IPS-NIHi7 (cell line): ENCODE data around the gene C14orf180.

Experiments
- DNase-seq: peaks from one replicate; pipeline ENCODE4 v3.0.0; 2012; ENCODE audit warnings: mixed read lengths; ENCODE audit errors: extremely low spot score

The C14orf180 gene

GRCh38 chr14:104561632-104562495 is 17.7 kb upstream of the C14orf180 start:
- DNase-seq = no peak

- no peak for DNase-seq
These were observed 17.0 kb upstream of the C14orf180 start for GRCh38 chr14:104562606-104563005.

DNA sequence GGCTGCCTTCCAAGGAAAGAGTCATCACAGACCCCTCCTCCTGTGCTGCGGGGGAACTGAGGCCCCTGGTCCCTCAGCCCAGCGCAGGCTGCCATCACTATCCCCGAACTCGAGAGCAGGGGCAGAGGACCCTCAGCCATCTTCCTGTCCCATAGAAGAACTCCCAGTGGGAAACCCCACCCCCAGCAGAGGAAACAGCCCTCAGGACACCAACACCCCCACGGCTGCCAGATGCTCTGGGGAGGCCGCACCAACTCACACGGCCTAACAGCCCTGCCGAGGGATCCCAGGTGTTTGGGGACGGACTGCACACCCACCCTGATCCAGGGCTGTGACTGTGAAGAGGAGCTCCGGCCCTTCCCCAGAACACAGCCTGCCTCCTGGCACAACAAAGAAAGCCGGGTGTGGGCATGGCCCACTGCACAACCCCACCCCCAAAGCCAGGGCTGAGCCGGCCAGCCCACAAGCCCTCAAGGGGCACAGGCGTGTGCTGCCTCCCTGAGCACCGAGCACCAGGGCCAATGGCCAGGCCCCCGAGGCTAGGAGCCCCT is 16.3 kb upstream of the C14orf180 start:
- DNase-seq = no peak

GRCh38 chr14:104563742-104564615 is 15.6 kb upstream of the C14orf180 start:
- DNase-seq = peak; percentile 99

DNA sequence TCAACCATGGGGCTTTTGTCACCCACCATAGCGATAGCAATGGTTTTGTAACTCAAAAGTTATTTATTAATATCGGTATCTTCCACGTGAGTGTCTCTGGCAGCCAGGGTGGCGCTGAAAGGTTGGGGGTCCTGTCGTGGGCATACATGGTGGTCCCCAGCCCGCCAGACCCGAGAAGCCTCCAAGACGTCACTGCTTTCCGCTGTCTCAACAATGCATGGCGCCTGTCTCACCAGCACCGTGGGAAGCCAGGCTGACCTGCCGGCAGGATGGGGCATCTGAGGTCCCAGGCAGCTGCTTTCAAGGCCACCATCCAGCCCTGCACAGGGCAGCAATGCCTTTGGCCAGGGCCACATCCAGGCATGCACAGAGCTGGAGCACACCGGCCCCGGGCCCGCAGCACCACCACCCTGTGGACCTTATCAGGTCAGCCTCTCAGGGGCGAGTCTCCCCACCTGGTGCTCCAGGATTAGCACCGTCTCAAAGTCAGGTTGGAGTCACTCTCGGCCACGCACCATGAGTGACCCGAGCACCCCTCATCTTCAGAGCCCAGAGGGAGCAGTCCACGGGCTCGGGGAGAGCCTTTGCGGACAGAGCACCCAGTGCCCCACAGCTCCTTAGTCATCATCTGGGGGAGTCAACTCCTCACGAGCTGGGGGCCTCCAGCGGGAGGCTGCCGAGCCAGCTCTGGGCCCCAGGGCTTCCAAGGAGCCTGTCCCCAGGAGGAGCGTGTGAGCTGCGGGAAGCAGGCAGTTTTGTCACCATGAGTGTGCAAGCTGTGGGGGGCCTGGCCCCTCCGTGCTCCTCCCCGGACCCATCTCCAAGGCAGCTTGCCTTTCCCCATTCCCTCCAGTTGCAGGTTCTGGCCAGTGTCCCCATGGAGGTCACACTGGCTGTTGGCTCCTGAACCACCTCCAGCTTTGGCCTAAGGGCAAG is 14.6 kb upstream of the C14orf180 start:
- DNase-seq = no peak

GRCh38 chr14:104567141-104567956 is 12.2 kb upstream of the C14orf180 start:
- DNase-seq = no peak

- no peak for DNase-seq
These were observed 11.7 kb upstream of the C14orf180 start for GRCh38 chr14:104567957-104568225.

DNA sequence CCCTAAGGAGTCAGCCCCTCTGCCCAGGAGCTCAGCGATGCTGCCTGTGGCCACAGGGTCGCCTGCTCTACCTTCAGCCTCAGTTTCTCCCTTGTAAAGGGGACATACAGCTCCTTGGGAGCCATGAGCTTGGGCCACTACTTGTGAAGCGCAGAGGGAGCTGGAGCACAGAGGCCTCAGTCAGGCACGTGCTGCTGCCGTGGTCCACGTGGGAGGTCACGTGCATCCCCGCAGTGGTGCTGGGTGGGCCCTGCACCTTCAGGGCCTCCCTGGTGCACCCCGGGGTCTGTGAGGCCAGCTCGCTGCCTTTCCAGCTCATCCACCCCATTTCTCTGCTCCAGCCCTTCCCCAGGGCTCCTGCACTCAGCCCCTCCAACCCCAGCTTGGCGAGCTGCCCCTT is 10.9 kb upstream of the C14orf180 start:
- no peak for DNase-seq

DNA sequence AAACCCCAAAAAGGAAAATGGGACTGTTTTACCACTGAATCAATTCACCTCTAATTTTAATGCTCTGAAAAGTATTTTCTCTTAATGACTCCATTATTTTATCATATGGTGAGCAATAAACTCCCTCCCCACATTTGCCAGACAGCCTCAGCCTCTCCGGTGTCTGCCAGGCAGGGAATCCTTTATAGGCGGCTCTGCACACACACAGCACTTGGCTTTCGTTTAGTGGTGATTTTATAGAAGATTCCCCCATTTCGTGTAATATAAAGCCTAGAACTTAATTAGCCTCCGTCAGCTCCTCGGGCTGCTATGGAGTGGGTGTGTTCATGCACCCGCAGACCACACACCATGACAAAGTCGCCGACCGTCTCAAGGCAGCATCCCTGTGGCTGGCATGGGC is 10.1 kb upstream of the C14orf180 start:
- DNase-seq = no peak

DNA sequence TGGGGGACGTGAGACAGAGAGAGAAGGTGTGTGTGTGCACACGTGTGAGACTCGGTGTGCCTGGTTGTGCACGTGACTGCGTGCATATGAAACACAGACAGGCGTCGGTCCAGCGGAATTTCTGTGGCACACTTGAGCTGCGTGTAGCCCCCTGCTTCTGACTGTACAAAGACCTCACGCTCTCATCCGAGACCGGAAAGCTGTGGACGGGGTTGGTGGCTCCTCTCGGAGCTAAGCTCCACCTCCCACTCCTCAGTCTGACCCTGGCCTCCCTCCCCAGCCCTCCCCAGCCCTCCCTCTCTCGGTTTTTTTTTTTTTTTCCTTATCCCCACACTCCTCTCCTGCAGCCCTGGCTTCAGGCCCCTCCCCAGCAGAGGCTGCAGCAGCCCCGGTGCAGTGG is 8.3 kb upstream of the C14orf180 start:
- no peak for DNase-seq

DNA sequence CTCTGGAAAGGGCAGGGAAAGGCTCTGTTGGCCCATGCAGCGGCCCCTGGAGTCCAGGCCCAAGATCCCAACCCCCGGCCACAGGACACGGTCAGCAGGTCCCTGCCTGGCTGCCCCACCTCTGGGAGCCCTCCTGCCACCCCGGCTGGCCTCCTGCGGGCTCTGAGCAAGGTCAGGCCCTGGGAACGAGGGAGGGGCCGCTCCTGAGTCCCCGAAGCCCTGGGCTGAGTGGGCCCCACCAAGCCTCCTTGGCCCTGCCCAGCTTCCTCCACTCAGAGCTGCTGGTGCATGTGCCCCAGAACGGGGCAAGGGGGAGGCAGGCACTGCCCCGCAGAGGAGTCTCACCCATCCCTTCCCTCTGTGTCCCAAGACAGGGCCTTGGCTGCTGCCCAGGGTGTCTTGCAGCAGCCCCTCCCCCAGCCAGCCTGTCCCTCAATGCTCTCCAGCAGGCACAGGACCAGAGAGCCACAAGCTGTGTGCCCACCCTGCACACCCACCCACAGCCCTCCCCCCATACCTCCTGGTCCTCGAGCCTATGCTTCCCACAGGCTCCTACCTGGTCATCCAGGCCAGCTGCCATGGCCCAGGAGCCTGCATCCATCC is 7.4 kb upstream of the C14orf180 start:
- DNase-seq = no peak

GRCh38 chr14:104572668-104573067 is 6.9 kb upstream of the C14orf180 start:
- DNase-seq = no peak

GRCh38 chr14:104573930-104574329 is 5.6 kb upstream of the C14orf180 start:
- no peak for DNase-seq

DNA sequence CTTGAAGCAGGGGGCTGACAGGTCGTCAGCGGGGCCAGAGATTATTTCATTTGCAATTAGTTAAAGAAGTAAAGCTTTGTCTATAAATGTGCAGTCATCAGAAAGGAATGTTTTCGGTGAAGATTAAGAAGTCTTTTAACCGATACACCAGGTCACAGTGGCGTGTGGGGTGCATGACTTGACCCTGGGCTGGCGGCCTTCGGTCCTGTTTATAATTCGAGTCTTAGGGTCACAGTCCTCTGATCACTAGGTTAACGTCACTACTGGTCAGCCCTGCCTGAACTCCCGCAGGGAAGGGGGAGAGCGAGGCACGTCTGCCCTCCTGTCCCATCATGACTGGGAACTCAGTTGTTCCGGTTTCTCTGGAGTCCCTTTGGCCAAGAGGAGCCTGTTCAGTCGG is 5.0 kb upstream of the C14orf180 start:
- DNase-seq = no peak

- no peak for DNase-seq
These were observed 4.5 kb upstream of the C14orf180 start for GRCh38 chr14:104574978-104575583.

DNA sequence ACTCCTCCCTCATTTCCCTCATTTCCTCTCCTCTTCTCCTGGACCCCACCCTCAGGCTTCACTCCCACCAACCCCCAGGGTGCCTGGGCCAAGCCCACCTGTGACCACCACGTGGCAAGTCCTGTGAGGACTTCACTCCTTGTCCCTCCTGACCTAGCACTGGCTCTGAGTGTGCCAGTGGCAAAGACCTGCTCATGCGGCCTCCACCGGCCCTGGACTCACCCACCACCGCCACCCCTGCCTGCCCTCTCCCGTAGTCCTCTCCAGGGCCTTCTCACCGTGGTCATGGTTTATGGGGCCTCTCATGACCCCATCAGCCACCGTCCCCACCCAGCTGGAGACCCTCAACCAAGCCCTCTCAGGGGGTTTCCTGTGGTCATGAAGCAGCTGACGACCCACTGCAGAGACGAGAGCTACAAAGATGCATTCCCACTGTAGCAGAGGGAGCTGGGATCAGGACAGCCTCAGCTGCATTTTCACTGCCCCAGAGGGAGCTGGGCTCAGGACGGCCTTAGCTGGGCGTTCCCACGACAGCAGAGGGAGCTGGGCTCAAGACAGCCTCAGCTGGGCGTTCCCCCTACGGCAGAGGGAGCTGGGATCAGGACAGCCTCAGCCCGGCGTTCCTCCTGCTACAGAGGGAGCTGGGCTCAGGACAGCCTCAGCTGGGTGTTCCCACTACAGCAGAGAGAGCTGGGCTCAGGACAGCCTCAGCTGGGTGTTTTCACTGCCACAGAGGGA is 3.2 kb upstream of the C14orf180 start:
- DNase-seq = no peak

DNA sequence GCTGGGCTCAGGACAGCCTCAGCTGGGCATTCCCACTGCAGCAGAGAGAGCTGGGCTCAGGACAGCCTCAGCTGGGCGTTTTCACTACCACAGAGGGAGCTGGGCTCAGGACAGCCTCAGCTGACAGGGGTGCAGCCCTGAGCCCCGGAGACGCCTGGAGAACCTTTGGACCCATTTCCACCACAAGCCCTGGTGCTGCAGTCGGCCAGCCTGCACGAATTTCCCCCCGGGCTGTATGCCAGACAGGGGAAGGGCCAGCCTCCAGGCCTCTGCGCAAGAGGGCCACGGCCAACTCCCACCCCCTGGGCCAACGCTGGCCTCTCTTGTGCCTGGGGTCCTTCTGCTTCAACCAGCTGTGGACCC is 2.6 kb upstream of the C14orf180 start:
- no peak for DNase-seq

GRCh38 chr14:104577426-104577825 is 2.1 kb upstream of the C14orf180 start:
- no peak for DNase-seq

- no peak for DNase-seq
These were observed 1.7 kb upstream of the C14orf180 start for GRCh38 chr14:104577847-104578301.
